ENCODE data around the gene EPB41L2. TPM values are rescaled to one million over a fixed set of nuclear protein-coding genes. Genes with fewer than 3 reads are reported as not detected.

EPB41L2 gene
- total RNA-seq, 1 experiment from 2014 or later, result 74.8 TPM

DNA sequence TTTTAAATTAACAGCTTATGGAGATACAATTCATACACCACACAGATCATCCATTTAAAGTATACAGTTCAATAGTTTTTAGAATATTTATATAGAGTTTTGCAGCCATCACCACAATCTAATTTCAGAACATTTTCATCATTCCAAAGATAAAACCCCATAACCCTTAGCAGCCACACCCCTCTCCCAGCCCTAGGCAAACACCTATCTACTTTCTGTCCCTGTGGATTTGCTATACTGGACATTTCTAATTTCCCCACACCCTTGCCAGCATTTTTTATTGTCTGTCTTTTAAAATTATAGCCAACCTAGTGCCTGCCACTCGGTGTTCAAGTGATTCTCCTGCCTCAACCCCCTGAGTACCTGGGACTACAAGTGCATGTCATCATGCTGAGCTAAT, 49.2 kb upstream of the EPB41L2 start:
- Histone ChIP-seq H3K27ac (ENCODE audit: low read depth, low read length) (no peak overlapping the region), H2AFZ (ENCODE audit: low read depth, low read length, poor library complexity, severe bottlenecking) (peak overlapping the region; percentile 35), H3K27me3 (ENCODE audit: insufficient read depth, low read length) (no peaks in the 10 kb centered on the region), H3K79me2 (ENCODE audit: insufficient read depth, low read length) (no peaks in the 10 kb centered on the region), H3K4me2 (ENCODE audit: low read length) (no peak overlapping the region), H3K4me1 (ENCODE audit: control insufficient read depth in 1 of 2, insufficient read depth in 2 of 2, low read length in 2 of 2) (no peaks in the 10 kb centered on the region), H3K9me3 (ENCODE audit: control insufficient read depth in 1 of 2, insufficient read depth in 1 of 2, low read depth in 1 of 2, low read length in 2 of 2) (no peaks in the 10 kb centered on the region), H3K9ac (ENCODE audit: low read length) (no peak overlapping the region), H4K20me1 (ENCODE audit: insufficient read depth) (no peaks in the 10 kb centered on the region), H3K9me2 (ENCODE audit: insufficient read depth) (no peaks in the 10 kb centered on the region), H3K4me3 (replicated peaks in 1 of 2; ENCODE audit: low read depth in 1 of 2, low read length in 2 of 2) (no peak overlapping the region), H3K36me3 (ENCODE audit: control insufficient read depth in 1 of 2, insufficient read depth in 2 of 2, low read length in 2 of 2) (no peaks in the 10 kb centered on the region)
- CTCF ChIA-PET, result interaction anchor here (0.7 to 2.1 kb wide), 2 partner anchors 228 to 1037 kb away, joined by 3 to 9 read pairs; no protein-coding TSS in a partner anchor
- RAD21 ChIA-PET (ENCODE audit: low non-redundant PET in 1 of 2, low total read pairs in 2 of 2, uncharacterized antibody in 2 of 2, unreplicated experiment in 2 of 2), result no interaction called here
- POLR2A ChIA-PET, result no interaction called here
- no peak for DNase-seq (ENCODE audit: low read depth, low spot score)
- BruUV-seq (replicated peaks), result no TSS peak
- TF ChIP-seq, protein P1, sequence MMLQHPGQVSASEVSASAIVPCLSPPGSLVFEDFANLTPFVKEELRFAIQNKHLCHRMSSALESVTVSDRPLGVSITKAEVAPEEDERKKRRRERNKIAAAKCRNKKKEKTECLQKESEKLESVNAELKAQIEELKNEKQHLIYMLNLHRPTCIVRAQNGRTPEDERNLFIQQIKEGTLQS (IDR thresholded peaks at IDR 0.05), result no peak
- TF ChIP-seq ZFX (IDR thresholded peaks at IDR 0.05) (no peak), FOSL1 (IDR thresholded peaks at IDR 0.05; ENCODE audit: low read depth) (no peak), CEBPB (IDR thresholded peaks at IDR 0.05; ENCODE audit: low read depth) (no peak), SP1 (IDR thresholded peaks at IDR 0.05; ENCODE audit: low read depth) (no peak)
- TF ChIP-seq, protein P2, sequence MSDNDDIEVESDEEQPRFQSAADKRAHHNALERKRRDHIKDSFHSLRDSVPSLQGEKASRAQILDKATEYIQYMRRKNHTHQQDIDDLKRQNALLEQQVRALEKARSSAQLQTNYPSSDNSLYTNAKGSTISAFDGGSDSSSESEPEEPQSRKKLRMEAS (IDR thresholded peaks at IDR 0.05), result no peak
- intact Hi-C loops (cut with micrococcal nuclease), result no loop called here
- no peak for ATAC-seq

DNA sequence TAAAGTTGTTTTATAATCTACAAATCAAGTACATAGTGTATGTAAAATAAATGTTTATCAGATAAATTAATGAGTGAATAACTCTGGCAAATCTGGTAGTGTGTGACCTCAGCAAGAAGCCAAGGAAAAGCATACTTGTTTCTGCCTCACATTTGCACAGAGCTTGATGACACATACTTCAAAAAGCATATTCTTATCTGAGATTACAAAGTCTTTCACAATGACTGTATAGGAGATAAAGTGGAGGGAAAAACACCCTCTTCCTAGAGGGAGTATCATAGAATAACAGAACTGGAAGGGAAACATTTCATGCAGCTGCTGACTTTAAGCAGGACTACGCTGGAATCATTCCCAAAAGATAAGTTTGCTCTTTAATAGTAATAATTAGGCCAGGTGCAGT, 44.1 kb upstream of the EPB41L2 start:
- Histone ChIP-seq H3K4me3 (replicated peaks in 1 of 2; ENCODE audit: low read depth in 1 of 2, low read length in 2 of 2) (no peak overlapping the region), H3K27me3 (ENCODE audit: insufficient read depth, low read length) (no peaks in the 10 kb centered on the region), H3K27ac (ENCODE audit: low read depth, low read length) (no peak overlapping the region), H3K9me2 (ENCODE audit: insufficient read depth) (no peaks in the 10 kb centered on the region), H3K36me3 (ENCODE audit: control insufficient read depth in 1 of 2, insufficient read depth in 2 of 2, low read length in 2 of 2) (no peaks in the 10 kb centered on the region), H3K9ac (ENCODE audit: low read length) (no peak overlapping the region), H2AFZ (ENCODE audit: low read depth, low read length, poor library complexity, severe bottlenecking) (no peak overlapping the region), H4K20me1 (ENCODE audit: insufficient read depth) (no peaks in the 10 kb centered on the region), H3K79me2 (ENCODE audit: insufficient read depth, low read length) (no peaks in the 10 kb centered on the region), H3K4me2 (ENCODE audit: low read length) (no peak overlapping the region), H3K9me3 (ENCODE audit: control insufficient read depth in 1 of 2, insufficient read depth in 1 of 2, low read depth in 1 of 2, low read length in 2 of 2) (no peaks in the 10 kb centered on the region), H3K4me1 (ENCODE audit: control insufficient read depth in 1 of 2, insufficient read depth in 2 of 2, low read length in 2 of 2) (peaks cover 0 to 6% of the 10 kb centered on the region in 2 experiments; a peak in 2 of 4 replicates)
- DNase-seq (ENCODE audit: low read depth, low spot score) (no peak), ATAC-seq (no peak)
- ChIA-PET POLR2A (no interaction called here), RAD21 (ENCODE audit: low non-redundant PET in 1 of 2, low total read pairs in 2 of 2, uncharacterized antibody in 2 of 2, unreplicated experiment in 2 of 2) (no interaction called here), CTCF (no interaction called here)
- BruUV-seq (replicated peaks), result no TSS peak
- intact Hi-C loops (cut with micrococcal nuclease), result no loop called here
- TF ChIP-seq ZFX (IDR thresholded peaks at IDR 0.05) (no peak), SIN3A (IDR thresholded peaks at IDR 0.05; ENCODE audit: low read depth) (no peak), TCF7L2 (IDR thresholded peaks at IDR 0.05; ENCODE audit: borderline replicate concordance, extremely low read depth, insufficient read depth, insufficient read length) (no peak), POLR2AphosphoS5 (IDR thresholded peaks at IDR 0.05; ENCODE audit: low read depth, low read length) (no peak), CEBPB (IDR thresholded peaks at IDR 0.05; ENCODE audit: low read depth) (no peak), YY1 (IDR thresholded peaks at IDR 0.05; ENCODE audit: extremely low read depth, insufficient replicate concordance, low read depth, low read length) (no peak), EZH2 (IDR thresholded peaks at IDR 0.05) (no peak), RAD21 (IDR thresholded peaks at IDR 0.05; ENCODE audit: low read depth) (no peak), SRF (IDR thresholded peaks at IDR 0.05; ENCODE audit: low read depth) (no peak), FOSL1 (IDR thresholded peaks at IDR 0.05; ENCODE audit: low read depth) (no peak), CBX3 (IDR thresholded peaks at IDR 0.05; ENCODE audit: low read depth) (no peak)
- TF ChIP-seq, protein P1 (IDR thresholded peaks at IDR 0.05), result no peak
- TF ChIP-seq, protein P2 (IDR thresholded peaks at IDR 0.05), result no peak
- TF ChIP-seq, protein P3, sequence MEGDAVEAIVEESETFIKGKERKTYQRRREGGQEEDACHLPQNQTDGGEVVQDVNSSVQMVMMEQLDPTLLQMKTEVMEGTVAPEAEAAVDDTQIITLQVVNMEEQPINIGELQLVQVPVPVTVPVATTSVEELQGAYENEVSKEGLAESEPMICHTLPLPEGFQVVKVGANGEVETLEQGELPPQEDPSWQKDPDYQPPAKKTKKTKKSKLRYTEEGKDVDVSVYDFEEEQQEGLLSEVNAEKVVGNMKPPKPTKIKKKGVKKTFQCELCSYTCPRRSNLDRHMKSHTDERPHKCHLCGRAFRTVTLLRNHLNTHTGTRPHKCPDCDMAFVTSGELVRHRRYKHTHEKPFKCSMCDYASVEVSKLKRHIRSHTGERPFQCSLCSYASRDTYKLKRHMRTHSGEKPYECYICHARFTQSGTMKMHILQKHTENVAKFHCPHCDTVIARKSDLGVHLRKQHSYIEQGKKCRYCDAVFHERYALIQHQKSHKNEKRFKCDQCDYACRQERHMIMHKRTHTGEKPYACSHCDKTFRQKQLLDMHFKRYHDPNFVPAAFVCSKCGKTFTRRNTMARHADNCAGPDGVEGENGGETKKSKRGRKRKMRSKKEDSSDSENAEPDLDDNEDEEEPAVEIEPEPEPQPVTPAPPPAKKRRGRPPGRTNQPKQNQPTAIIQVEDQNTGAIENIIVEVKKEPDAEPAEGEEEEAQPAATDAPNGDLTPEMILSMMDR (IDR thresholded peaks at IDR 0.05 in 2 of 3, conservative IDR thresholded peaks at IDR 0.05 in 1 of 3; ENCODE audit: borderline replicate concordance in 1 of 3, insufficient read depth in 1 of 3, low read depth in 2 of 3, low read length in 2 of 3), result no peak
